ENCODE results near the gene DNM3. TPM values are rescaled to one million over a fixed set of nuclear protein-coding genes. Genes with fewer than 3 reads are reported as not detected.

The DNM3 gene
- total RNA-seq, 4 donors from 2014 or later: 2.7 to 3.3 TPM; not detected in 2

- no peak overlapping the region for H3K27ac ChIP-seq
- in situ Hi-C loops (cut with MboI; ENCODE audit: low pct_ligation_motif_present in 1 of 4, low pct_unique_long_range_greater_than_20kb in 1 of 4, low sequenced_read_pairs in 3 of 4) (no loop called here), intact Hi-C loops (cut with DNase I; ENCODE audit: low total_unique reads) (no loop called here)
- no peaks in the 10 kb centered on the region for H3K9me3 ChIP-seq
- TF ChIP-seq CTCF (IDR thresholded peaks at IDR 0.05) (no peak), POLR2A (IDR thresholded peaks at IDR 0.05) (no peak), POLR2AphosphoS5 (IDR thresholded peaks at IDR 0.05) (no peak), EP300 (IDR thresholded peaks at IDR 0.05; ENCODE audit: low read depth) (no peak)
- DNase-seq: no peak
- no peaks in the 10 kb centered on the region for H3K36me3 ChIP-seq
- no peak overlapping the region for H3K4me3 ChIP-seq
- 50 to 81% methylated on average over 1 to 2 of the region's 2 CpGs for WGBS, 2 donors (ENCODE audit: low coverage in 1 of 2)
- no peaks in the 10 kb centered on the region for H3K27me3 ChIP-seq
- H3K4me1 ChIP-seq: peaks cover 0 to 3% (median 0%) of the 10 kb centered on the region in 4 donors
Observed at GRCh38 chr1:172155766-172156165, 314.5 kb downstream of the DNM3 start.

DNA sequence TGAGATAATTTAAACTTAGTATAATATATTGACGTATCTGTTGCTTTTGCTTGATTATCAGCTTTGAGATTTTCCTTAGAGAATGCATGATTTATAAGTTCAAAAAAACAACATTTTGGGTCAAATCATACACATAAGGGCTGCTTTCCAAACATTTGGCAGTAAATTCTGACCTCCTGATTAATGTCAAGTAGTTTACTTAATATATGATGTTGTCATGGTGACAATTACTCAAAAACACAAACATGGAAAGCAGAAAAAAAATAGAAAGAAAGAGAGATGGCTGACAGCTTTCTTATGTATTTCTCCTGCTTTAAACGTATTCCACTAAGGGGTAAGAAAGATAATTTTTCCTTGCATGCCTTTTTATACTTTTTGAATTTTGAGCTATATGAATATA is 320.9 kb downstream of the DNM3 start:
- intact Hi-C loops (cut with DNase I; ENCODE audit: low total_unique reads): no loop called here
- 77 to 79% methylated on average over 2 of the region's 2 CpGs for WGBS, 2 donors (ENCODE audit: low coverage in 1 of 2)
- Histone ChIP-seq H3K4me3 (no peak overlapping the region), H3K4me1 (peaks cover 0 to 7% (median 3%) of the 10 kb centered on the region in 4 donors), H3K27ac (no peak overlapping the region), H3K36me3 (no peaks in the 10 kb centered on the region), H3K9me3 (no peaks in the 10 kb centered on the region), H3K27me3 (no peaks in the 10 kb centered on the region)
- in situ Hi-C loops (cut with MboI; ENCODE audit: low pct_ligation_motif_present in 1 of 4, low pct_unique_long_range_greater_than_20kb in 1 of 4, low sequenced_read_pairs in 3 of 4): no loop called here
- TF ChIP-seq CTCF (IDR thresholded peaks at IDR 0.05) (no peak), EP300 (IDR thresholded peaks at IDR 0.05; ENCODE audit: low read depth) (no peak), POLR2AphosphoS5 (IDR thresholded peaks at IDR 0.05) (no peak), POLR2A (IDR thresholded peaks at IDR 0.05) (no peak)
- no peak for DNase-seq

GRCh38 chr1:172163498-172164215 is 322.4 kb downstream of the DNM3 start:
- in situ Hi-C loops (cut with MboI; ENCODE audit: low pct_ligation_motif_present in 1 of 4, low pct_unique_long_range_greater_than_20kb in 1 of 4, low sequenced_read_pairs in 3 of 4): no loop called here
- intact Hi-C loops (cut with DNase I; ENCODE audit: low total_unique reads): no loop called here
- no peak overlapping the region for H3K27ac ChIP-seq

GRCh38 chr1:172165403-172165802 is 324.1 kb downstream of the DNM3 start:
- WGBS, 2 donors (ENCODE audit: low coverage in 1 of 2): 60 to 86% methylated on average over 2 of the region's 2 CpGs
- Histone ChIP-seq H3K9me3 (no peaks in the 10 kb centered on the region), H3K27ac (no peak overlapping the region), H3K27me3 (no peaks in the 10 kb centered on the region), H3K4me1 (peaks cover 0 to 24% (median 9%) of the 10 kb centered on the region in 4 donors), H3K4me3 (no peak overlapping the region), H3K36me3 (no peaks in the 10 kb centered on the region)
- in situ Hi-C loops (cut with MboI; ENCODE audit: low pct_ligation_motif_present in 1 of 4, low pct_unique_long_range_greater_than_20kb in 1 of 4, low sequenced_read_pairs in 3 of 4): no loop called here
- TF ChIP-seq EP300 (IDR thresholded peaks at IDR 0.05; ENCODE audit: low read depth) (no peak), CTCF (IDR thresholded peaks at IDR 0.05) (no peak), POLR2A (IDR thresholded peaks at IDR 0.05) (no peak), POLR2AphosphoS5 (IDR thresholded peaks at IDR 0.05) (no peak)
- DNase-seq: peak; percentile 20
- intact Hi-C loops (cut with DNase I; ENCODE audit: low total_unique reads): no loop called here

More at GRCh38 chr1:172163498-172164215, 322.4 kb downstream of the DNM3 start:
- 81 to 91% methylated on average over 4 of the region's 4 CpGs for WGBS, 2 donors (ENCODE audit: low coverage in 1 of 2)
- Histone ChIP-seq H3K4me3 (no peak overlapping the region), H3K27me3 (no peaks in the 10 kb centered on the region), H3K9me3 (no peaks in the 10 kb centered on the region), H3K36me3 (no peaks in the 10 kb centered on the region), H3K4me1 (peaks cover 0 to 18% (median 7%) of the 10 kb centered on the region in 4 donors)
- no peak for DNase-seq
- TF ChIP-seq EP300 (IDR thresholded peaks at IDR 0.05; ENCODE audit: low read depth) (no peak), CTCF (IDR thresholded peaks at IDR 0.05) (no peak), POLR2AphosphoS5 (IDR thresholded peaks at IDR 0.05) (no peak), POLR2A (IDR thresholded peaks at IDR 0.05) (no peak)
